Measurements from ENCODE around the gene ABCF3. TPM values are rescaled to one million over a fixed set of nuclear protein-coding genes. Genes with fewer than 3 reads are reported as not detected.

Gene ABCF3
- total RNA-seq, 4 donors from 2014 or later, result 94.7 to 136 (median 125) TPM

GRCh38 chr3:184241447-184242296 lies 55.7 kb downstream of the ABCF3 start:
- Histone ChIP-seq H3K27ac (peak overlapping the region in 1 of 4 donors; percentile 43), H3K36me3 (peaks cover 0 to 39% (median 0%) of the 10 kb centered on the region in 3 donors)
- DNase-seq, result peak in 2 of 3 donors; percentile 73 to 79

DNA sequence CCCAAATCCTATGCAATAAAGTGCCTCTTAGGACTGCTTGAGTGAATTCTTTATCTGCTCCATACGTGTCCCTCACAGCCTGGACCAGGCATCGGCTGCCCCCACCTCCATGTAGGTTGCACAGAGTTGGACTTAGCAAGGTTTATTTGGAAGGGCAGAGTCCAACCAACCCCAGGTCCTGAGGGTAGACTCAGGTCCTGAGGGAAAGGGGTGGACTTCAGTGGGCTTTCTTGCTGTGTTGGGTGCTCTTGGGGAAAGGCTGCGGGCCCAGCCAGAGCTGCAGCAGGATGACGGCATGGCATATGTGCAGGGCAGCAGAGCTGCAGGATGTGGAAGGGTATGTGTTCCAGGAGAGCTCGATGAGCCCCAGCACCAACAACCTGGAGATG lies 56.3 kb downstream of the ABCF3 start:
- Histone ChIP-seq H3K4me1 (peaks cover 0 to 17% (median 0%) of the 10 kb centered on the region in 4 donors), H3K36me3 (peaks cover 0 to 39% (median 0%) of the 10 kb centered on the region in 3 donors), H3K27me3 (no peaks in the 10 kb centered on the region), H3K4me3 (no peak overlapping the region), H3K27ac (no peak overlapping the region), H3K9me3 (no peaks in the 10 kb centered on the region)
- no peak for TF ChIP-seq CTCF (IDR thresholded peaks at IDR 0.05)
- TF ChIP-seq POLR2A (IDR thresholded peaks at IDR 0.05), result no peak
- DNase-seq, result no peak

More at GRCh38 chr3:184241447-184242296, 55.7 kb downstream of the ABCF3 start:
- H3K27me3 ChIP-seq, result no peaks in the 10 kb centered on the region
- no peaks in the 10 kb centered on the region for H3K9me3 ChIP-seq
- TF ChIP-seq POLR2A (IDR thresholded peaks at IDR 0.05), result no peak
- TF ChIP-seq CTCF (IDR thresholded peaks at IDR 0.05), result peak in 4 of 6 experiments; percentile 33 to 69 (median 61)
- H3K4me3 ChIP-seq, result peak overlapping the region in 2 of 4 donors; percentile 40 to 46
- peaks cover 0 to 13% (median 0%) of the 10 kb centered on the region in 4 donors for H3K4me1 ChIP-seq

Small RNAs within 50 kb of the gene (small RNA-seq; reads per million reads assigned to genes)
- gene MIR1224, result 1.1 to 1.3 reads per million in 2 donors

Other genes with a start within 250 kb of the ABCF3 start
- 10 to 100 TPM; 54.0 to 95.7 (median 82.1) TPM for gene ABCC5, start 168.3 kb upstream of the ABCF3 start, total RNA-seq
- gene HTR3D, start 154.5 kb upstream of the ABCF3 start, total RNA-seq, result not detected
- not detected for gene HTR3C, start 133.2 kb upstream of the ABCF3 start, total RNA-seq
- 1 to 10 TPM in 1 of 4 donors, not detected in 3; 1.2 TPM for gene HTR3E, start 89.1 kb upstream of the ABCF3 start, total RNA-seq
- 10 to 100 TPM; 24.7 to 67.7 (median 41.6) TPM for gene EIF2B5, start 50.8 kb upstream of the ABCF3 start, total RNA-seq
- gene DVL3, start 30.8 kb upstream of the ABCF3 start, total RNA-seq, result 10 to 100 TPM; 65.3 to 90.6 (median 76.7) TPM
- gene AP2M1, start 11.3 kb upstream of the ABCF3 start, total RNA-seq, result 100 to 1,000 TPM; 150 to 200 (median 195) TPM
- 1 to 10 TPM in 3 of 4 donors, under 1 TPM in 1; 0.83 to 9.1 (median 6.9) TPM for gene VWA5B2, start 43.4 kb downstream of the ABCF3 start, total RNA-seq
- 10 to 100 TPM; 19.0 to 63.6 (median 56.8) TPM for gene ALG3, start 62.8 kb downstream of the ABCF3 start, total RNA-seq
- gene EEF1AKMT4, start 63.5 kb downstream of the ABCF3 start, total RNA-seq, result 1 to 10 TPM; 1.7 to 9.8 (median 5.7) TPM
- gene CAMK2N2, start 75.4 kb downstream of the ABCF3 start, total RNA-seq, result not detected
- gene ECE2, start 89.8 kb downstream of the ABCF3 start, total RNA-seq, result not detected
- 100 to 1,000 TPM; 140 to 198 (median 155) TPM for gene PSMD2, start 113.0 kb downstream of the ABCF3 start, total RNA-seq
- gene EIF4G1, start 128.4 kb downstream of the ABCF3 start, total RNA-seq, result 100 to 1,000 TPM; 209 to 295 (median 244) TPM
- 10 to 100 TPM in 3 of 4 donors, 1 to 10 TPM in 1; 5.8 to 47.9 (median 19.6) TPM for gene FAM131A, start 151.4 kb downstream of the ABCF3 start, total RNA-seq
- 10 to 100 TPM; 11.6 to 87.8 (median 63.8) TPM for gene CLCN2, start 175.4 kb downstream of the ABCF3 start, total RNA-seq
- gene POLR2H, start 175.5 kb downstream of the ABCF3 start, total RNA-seq, result 100 to 1,000 TPM in 3 of 4 donors, 10 to 100 TPM in 1; 90.8 to 307 (median 239) TPM
- 1 to 10 TPM in 1 of 4 donors, under 1 TPM in 1, not detected in 2; 0.54 to 2.5 TPM for gene THPO, start 192.0 kb downstream of the ABCF3 start, total RNA-seq
- gene CHRD, start 193.9 kb downstream of the ABCF3 start, total RNA-seq, result 10 to 100 TPM in 1 of 4 donors, 1 to 10 TPM in 2, under 1 TPM in 1; 0.53 to 17.3 (median 4.4) TPM